DMS53 treated with DMSO at 0.1 percent for 48 hours (cell line): ENCODE results near the gene CITED4.
"Not testable (repeated sequence)": the region's sequence is repeated elsewhere in the genome, so short reads cannot be mapped to it uniquely, and the experiment has no call there.

Experiments
- DNase-seq: peaks from one replicate; lab custom pipeline; 2025; ENCODE audit not compliant: unreplicated experiment; lab: John Stamatoyannopoulos, UW

The CITED4 gene

GRCh38 chr1:40862008-40862863 lies at the start of gene CITED4:
CITED4 (minus strand) TSS chr1:40862363; CDS start chr1:40862127, 236 bp downstream.
- peak; percentile 90 for DNase-seq

- no peak for DNase-seq
These were observed 48.9 kb upstream of the CITED4 start for GRCh38 chr1:40911105-40911504.

- no peak for DNase-seq
These were observed 47.1 kb upstream of the CITED4 start for GRCh38 chr1:40909281-40909680.

GRCh38 chr1:40908350-40908749 lies 46.2 kb upstream of the CITED4 start:
- no peak for DNase-seq

- no peak for DNase-seq
These were observed 45.7 kb upstream of the CITED4 start for GRCh38 chr1:40907899-40908298.

- DNase-seq: no peak
These were observed 44.7 kb upstream of the CITED4 start for GRCh38 chr1:40906781-40907400.

GRCh38 chr1:40905061-40905460 lies 42.9 kb upstream of the CITED4 start:
- DNase-seq: no peak

GRCh38 chr1:40903106-40903505 lies 40.9 kb upstream of the CITED4 start:
- no peak for DNase-seq

- DNase-seq: no peak
These were observed 40.0 kb upstream of the CITED4 start for GRCh38 chr1:40901886-40902852.

GRCh38 chr1:40899230-40899870 lies 37.2 kb upstream of the CITED4 start:
- no peak for DNase-seq

GRCh38 chr1:40898431-40898901 lies 36.3 kb upstream of the CITED4 start:
- DNase-seq: no peak

- DNase-seq: no peak
These were observed 35.4 kb upstream of the CITED4 start for GRCh38 chr1:40897513-40897912.

GRCh38 chr1:40896482-40896881 lies 34.3 kb upstream of the CITED4 start:
- no peak for DNase-seq

GRCh38 chr1:40895601-40896000 lies 33.4 kb upstream of the CITED4 start:
- DNase-seq: no peak

GRCh38 chr1:40894858-40895257 lies 32.7 kb upstream of the CITED4 start:
- DNase-seq: not testable (repeated sequence)

GRCh38 chr1:40894455-40894854 lies 32.3 kb upstream of the CITED4 start:
- no peak for DNase-seq

- DNase-seq: no peak
These were observed 31.8 kb upstream of the CITED4 start for GRCh38 chr1:40893946-40894345.

- no peak for DNase-seq
These were observed 30.2 kb upstream of the CITED4 start for GRCh38 chr1:40892354-40892753.

- DNase-seq: no peak
These were observed 28.6 kb upstream of the CITED4 start for GRCh38 chr1:40890771-40891170.

- no peak for DNase-seq
These were observed 25.5 kb upstream of the CITED4 start for GRCh38 chr1:40887652-40888051.

- no peak for DNase-seq
These were observed 24.8 kb upstream of the CITED4 start for GRCh38 chr1:40887012-40887378.
